Measurements from ENCODE around the gene EPHB3.

GRCh38 chr3:184570035-184570434, 8.4 kb downstream of the EPHB3 start:
- TF ChIP-seq, protein P1, sequence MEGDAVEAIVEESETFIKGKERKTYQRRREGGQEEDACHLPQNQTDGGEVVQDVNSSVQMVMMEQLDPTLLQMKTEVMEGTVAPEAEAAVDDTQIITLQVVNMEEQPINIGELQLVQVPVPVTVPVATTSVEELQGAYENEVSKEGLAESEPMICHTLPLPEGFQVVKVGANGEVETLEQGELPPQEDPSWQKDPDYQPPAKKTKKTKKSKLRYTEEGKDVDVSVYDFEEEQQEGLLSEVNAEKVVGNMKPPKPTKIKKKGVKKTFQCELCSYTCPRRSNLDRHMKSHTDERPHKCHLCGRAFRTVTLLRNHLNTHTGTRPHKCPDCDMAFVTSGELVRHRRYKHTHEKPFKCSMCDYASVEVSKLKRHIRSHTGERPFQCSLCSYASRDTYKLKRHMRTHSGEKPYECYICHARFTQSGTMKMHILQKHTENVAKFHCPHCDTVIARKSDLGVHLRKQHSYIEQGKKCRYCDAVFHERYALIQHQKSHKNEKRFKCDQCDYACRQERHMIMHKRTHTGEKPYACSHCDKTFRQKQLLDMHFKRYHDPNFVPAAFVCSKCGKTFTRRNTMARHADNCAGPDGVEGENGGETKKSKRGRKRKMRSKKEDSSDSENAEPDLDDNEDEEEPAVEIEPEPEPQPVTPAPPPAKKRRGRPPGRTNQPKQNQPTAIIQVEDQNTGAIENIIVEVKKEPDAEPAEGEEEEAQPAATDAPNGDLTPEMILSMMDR (conservative IDR thresholded peaks at IDR 0.05; ENCODE audit: low read depth, low read length) = no peak
- TF ChIP-seq POLR2A (IDR thresholded peaks at IDR 0.05; ENCODE audit: low read depth, low read length) = no peak
